ENCODE results near the gene COBL. TPM values are rescaled to one million over a fixed set of nuclear protein-coding genes. Genes with fewer than 3 reads are reported as not detected.

Gene COBL
- total RNA-seq, 1 experiment from 2014 or later: 8.6 TPM

DNA sequence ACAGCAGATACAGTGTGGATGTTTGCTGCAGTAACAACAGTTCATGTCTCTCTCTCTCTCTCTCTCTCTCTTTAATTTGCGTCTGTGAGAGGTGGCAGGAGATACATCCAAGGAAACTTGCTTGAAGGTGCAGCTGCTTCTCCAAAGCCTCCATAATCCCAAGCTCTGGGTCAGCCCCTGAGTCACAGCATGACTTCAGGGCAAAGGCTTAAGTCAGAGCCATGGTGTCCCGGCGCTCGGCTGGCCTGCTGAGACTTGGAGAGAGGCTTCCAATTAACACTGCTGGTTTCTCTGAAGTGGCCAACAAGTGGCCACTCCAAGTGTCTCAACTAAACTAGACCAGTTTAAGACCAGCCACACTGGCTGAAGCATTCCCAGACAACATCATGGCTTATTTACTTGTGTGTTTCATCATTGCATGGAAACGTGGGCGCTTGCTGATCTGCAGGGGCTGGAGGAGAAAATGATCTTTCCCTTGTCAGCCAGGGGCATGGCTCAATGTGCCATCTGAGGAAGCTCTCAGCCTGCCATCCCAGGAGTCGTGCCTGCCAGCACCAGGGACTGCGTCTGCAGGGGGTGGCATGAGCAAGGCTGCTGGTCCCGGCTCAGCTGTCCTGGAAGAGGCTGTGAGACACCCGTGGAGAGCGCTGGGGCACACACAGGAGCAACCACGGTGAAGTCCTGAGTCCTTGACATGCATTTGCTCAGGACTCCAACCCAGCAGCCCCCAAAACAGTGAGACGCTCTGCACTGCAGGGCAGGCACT lies 254.2 kb downstream of the COBL start:
- Histone ChIP-seq H2AFZ (ENCODE audit: low read length) (no peak overlapping the region), H3K79me2 (ENCODE audit: low read length) (no peaks in the 10 kb centered on the region), H3K9ac (ENCODE audit: low read length) (no peak overlapping the region), H3K4me2 (ENCODE audit: low read length) (no peak overlapping the region), H3K36me3 (ENCODE audit: low read depth, low read length) (no peaks in the 10 kb centered on the region), H3F3A (ENCODE audit: low read length, unreplicated experiment) (no peaks in the 10 kb centered on the region), H3K27ac (ENCODE audit: low read length) (no peak overlapping the region), H3K4me1 (ENCODE audit: insufficient read depth, low read length) (0 out of 2 replicates have a peak, but pooled peaks cover under 1% of the 10 kb centered on the region), H3K4me3 (ENCODE audit: low read length) (no peak overlapping the region), H4K20me1 (ENCODE audit: low read length) (no peaks in the 10 kb centered on the region), H3K9me2 (replicated peaks; ENCODE audit: low read length) (no peaks in the 10 kb centered on the region), H3K9me3 (ENCODE audit: low read length) (no peaks in the 10 kb centered on the region), H3K27me3 (ENCODE audit: low read length) (no peaks in the 10 kb centered on the region)
- intact Hi-C loops (cut with micrococcal nuclease): loop anchor here (10.0 kb wide), 1 partner anchor 368 kb away; no protein-coding TSS in a partner anchor
- no peak for DNase-seq
- no peak; the same call in 1 of the 2 replicates for ATAC-seq
- POLR2A ChIA-PET (ENCODE audit: unreplicated experiment): no interaction called here
- CTCF ChIA-PET: no interaction called here
- TF ChIP-seq EZH2 (IDR thresholded peaks at IDR 0.05; ENCODE audit: low read length, unreplicated experiment): no peak
- TF ChIP-seq EZH2phosphoT487 (IDR thresholded peaks at IDR 0.05; ENCODE audit: borderline replicate concordance, low read length): no peak
- TF ChIP-seq, protein P1, sequence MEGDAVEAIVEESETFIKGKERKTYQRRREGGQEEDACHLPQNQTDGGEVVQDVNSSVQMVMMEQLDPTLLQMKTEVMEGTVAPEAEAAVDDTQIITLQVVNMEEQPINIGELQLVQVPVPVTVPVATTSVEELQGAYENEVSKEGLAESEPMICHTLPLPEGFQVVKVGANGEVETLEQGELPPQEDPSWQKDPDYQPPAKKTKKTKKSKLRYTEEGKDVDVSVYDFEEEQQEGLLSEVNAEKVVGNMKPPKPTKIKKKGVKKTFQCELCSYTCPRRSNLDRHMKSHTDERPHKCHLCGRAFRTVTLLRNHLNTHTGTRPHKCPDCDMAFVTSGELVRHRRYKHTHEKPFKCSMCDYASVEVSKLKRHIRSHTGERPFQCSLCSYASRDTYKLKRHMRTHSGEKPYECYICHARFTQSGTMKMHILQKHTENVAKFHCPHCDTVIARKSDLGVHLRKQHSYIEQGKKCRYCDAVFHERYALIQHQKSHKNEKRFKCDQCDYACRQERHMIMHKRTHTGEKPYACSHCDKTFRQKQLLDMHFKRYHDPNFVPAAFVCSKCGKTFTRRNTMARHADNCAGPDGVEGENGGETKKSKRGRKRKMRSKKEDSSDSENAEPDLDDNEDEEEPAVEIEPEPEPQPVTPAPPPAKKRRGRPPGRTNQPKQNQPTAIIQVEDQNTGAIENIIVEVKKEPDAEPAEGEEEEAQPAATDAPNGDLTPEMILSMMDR (conservative IDR thresholded peaks at IDR 0.05; ENCODE audit: low read depth, low read length): no peak
- no TSS peak for BruUV-seq (replicated peaks)

- H3K4me1 ChIP-seq (ENCODE audit: insufficient read depth, low read length): no peaks in the 10 kb centered on the region
- H3K9me3 ChIP-seq (ENCODE audit: low read length): no peaks in the 10 kb centered on the region
- H4K20me1 ChIP-seq (ENCODE audit: low read length): no peaks in the 10 kb centered on the region
- H3K36me3 ChIP-seq (ENCODE audit: low read depth, low read length): no peaks in the 10 kb centered on the region
- ChIA-PET CTCF (no interaction called here), POLR2A (ENCODE audit: unreplicated experiment) (no interaction called here)
- H3K27ac ChIP-seq (ENCODE audit: low read length): no peak overlapping the region
- no peak overlapping the region for H3K4me2 ChIP-seq (ENCODE audit: low read length)
- DNase-seq (no peak), ATAC-seq (no peak)
- no peaks in the 10 kb centered on the region for H3K9me2 ChIP-seq (replicated peaks; ENCODE audit: low read length)
- no peak overlapping the region for H2AFZ ChIP-seq (ENCODE audit: low read length)
- H3F3A ChIP-seq (ENCODE audit: low read length, unreplicated experiment): no peaks in the 10 kb centered on the region
- no peak overlapping the region for H3K4me3 ChIP-seq (ENCODE audit: low read length)
- intact Hi-C loops (cut with micrococcal nuclease): loop anchor here (10.0 kb wide), 1 partner anchor 366 kb away; no protein-coding TSS in a partner anchor
- no peak overlapping the region for H3K9ac ChIP-seq (ENCODE audit: low read length)
- TF ChIP-seq EZH2phosphoT487 (IDR thresholded peaks at IDR 0.05; ENCODE audit: borderline replicate concordance, low read length): no peak
- TF ChIP-seq, protein P1 (conservative IDR thresholded peaks at IDR 0.05; ENCODE audit: low read depth, low read length): 0 out of 2 replicates have a peak, but pooled peaks have one; percentile 18
- TF ChIP-seq EZH2 (IDR thresholded peaks at IDR 0.05; ENCODE audit: low read length, unreplicated experiment): no peak
- H3K79me2 ChIP-seq (ENCODE audit: low read length): no peaks in the 10 kb centered on the region
- no peaks in the 10 kb centered on the region for H3K27me3 ChIP-seq (ENCODE audit: low read length)
- no TSS peak for BruUV-seq (replicated peaks)
Observed at GRCh38 chr7:51060536-51060935, 256.1 kb downstream of the COBL start.

- intact Hi-C loops (cut with micrococcal nuclease): loop anchor here (10.0 kb wide), 1 partner anchor 365 kb away; no protein-coding TSS in a partner anchor
Observed at GRCh38 chr7:51059504-51060142, 257.0 kb downstream of the COBL start.

More at GRCh38 chr7:51059504-51060142, 257.0 kb downstream of the COBL start:
- no peak for ATAC-seq
- no peak for DNase-seq
- BruUV-seq (replicated peaks): no TSS peak
- Histone ChIP-seq H3K36me3 (ENCODE audit: low read depth, low read length) (no peaks in the 10 kb centered on the region), H3K4me3 (ENCODE audit: low read length) (no peak overlapping the region), H3K79me2 (ENCODE audit: low read length) (no peaks in the 10 kb centered on the region), H3K4me2 (ENCODE audit: low read length) (no peak overlapping the region), H2AFZ (ENCODE audit: low read length) (no peak overlapping the region), H3K9me3 (ENCODE audit: low read length) (no peaks in the 10 kb centered on the region), H4K20me1 (ENCODE audit: low read length) (no peaks in the 10 kb centered on the region), H3K9me2 (replicated peaks; ENCODE audit: low read length) (no peaks in the 10 kb centered on the region), H3F3A (ENCODE audit: low read length, unreplicated experiment) (no peaks in the 10 kb centered on the region), H3K27me3 (ENCODE audit: low read length) (no peaks in the 10 kb centered on the region), H3K9ac (ENCODE audit: low read length) (no peak overlapping the region), H3K27ac (ENCODE audit: low read length) (no peak overlapping the region), H3K4me1 (ENCODE audit: insufficient read depth, low read length) (no peaks in the 10 kb centered on the region)
- POLR2A ChIA-PET (ENCODE audit: unreplicated experiment): no interaction called here
- TF ChIP-seq, protein P1 (conservative IDR thresholded peaks at IDR 0.05; ENCODE audit: low read depth, low read length): no peak
- TF ChIP-seq EZH2phosphoT487 (IDR thresholded peaks at IDR 0.05; ENCODE audit: borderline replicate concordance, low read length) (no peak), EZH2 (IDR thresholded peaks at IDR 0.05; ENCODE audit: low read length, unreplicated experiment) (no peak)
- CTCF ChIA-PET: no interaction called here

Measured in PC-3 (cell line).